GM12878 (cell line): Measurements from ENCODE around the gene CD8B. TPM values are rescaled to one million over a fixed set of nuclear protein-coding genes. Genes with fewer than 3 reads are reported as not detected.

Source experiments
- CHD2 ChIP-seq: IDR thresholded peaks from 2 replicates; pipeline ENCODE4 v1.6.1; 2011; ENCODE audit warnings: low read depth, low read length, improper control_type of control experiment, borderline replicate concordance
- FOS ChIP-seq: IDR thresholded peaks from 3 replicates; pipeline ENCODE4 v1.6.1; 2011; ENCODE audit warnings: borderline replicate concordance; ENCODE audit not compliant: insufficient read length; ENCODE audit errors: extremely low read depth
- NR2F1 ChIP-seq: fragments of 450-650 bp; conservative IDR thresholded peaks from 2 replicates; pipeline ENCODE4 v1.6.1; 2017; ENCODE audit warnings: mild to moderate bottlenecking
- PAX5 ChIP-seq: IDR thresholded peaks from 2 replicates; pipeline ENCODE4 v1.6.1; 2011; ENCODE audit warnings: low read depth, low read length, borderline replicate concordance
- STAT1 ChIP-seq: fragments of 450-650 bp; conservative IDR thresholded peaks from 2 replicates; pipeline ENCODE4 v1.6.1; 2014; ENCODE audit warnings: antibody characterized with exemption, mild to moderate bottlenecking
- TBL1XR1 ChIP-seq: IDR thresholded peaks from 2 replicates; pipeline ENCODE4 v1.6.1; 2012; ENCODE audit warnings: low read depth, low read length, improper control_type of control experiment
- polyA plus RNA-seq, 11 experiments: library from polyadenylated mRNA; depleted of rRNA in 4 of 11; unstranded in 6 of 11; stranded (reverse) in 5 of 11; fragments of >200 nt; fragmentation: Nextera tagmentation in 4 of 11; fragmentation: Illumina TruSeq in 1 of 11; extraction: Ambion mirVana in 4 of 11; extraction: Trizol in 1 of 11; gene quantifications; 1 replicate in 1 of 11; 2 replicates in 10 of 11; pipeline versions ENCODE4 v1.2.1 to v1.2.3, GENCODE V29; 2011 to 2016; ENCODE audit warnings: inconsistent platforms in 2 of 11, missing spikeins in 2 of 11, low read depth in 1 of 11
- total RNA-seq, 4 experiments: library from RNA; depleted of rRNA in 3 of 4; stranded (reverse); fragments of >200 nt in 3 of 4; fragmentation: Illumina TruSeq in 1 of 4; extraction: Trizol in 1 of 4; gene quantifications; 2 replicates each; pipeline versions ENCODE4 v1.2.1 to v1.2.3, GENCODE V29; 2013 to 2021
- TF ChIP-seq, protein P1 (sequence below): fragments of 450-650 bp; IDR thresholded peaks from 2 replicates; pipeline ENCODE4 v1.6.1; 2017; ENCODE audit warnings: mild to moderate bottlenecking, moderate library complexity
- TF ChIP-seq, protein P2 (sequence below): IDR thresholded peaks from 2 replicates; pipeline ENCODE4 v1.6.1; 2012; ENCODE audit warnings: mild to moderate bottlenecking, low read depth, low read length
- TF ChIP-seq, protein P3 (sequence below): fragments of 450-650 bp; IDR thresholded peaks from 2 replicates; pipeline ENCODE4 v1.6.1; 2017; ENCODE audit warnings: low read depth, mild to moderate bottlenecking, moderate library complexity
- TF ChIP-seq, protein P4 (sequence below): IDR thresholded peaks from 2 replicates; pipeline ENCODE4 v1.6.1; 2012; ENCODE audit warnings: low read depth, low read length, improper control_type of control experiment
- TF ChIP-seq, protein P5 (sequence below): fragments of 450-650 bp; formaldehyde crosslinking; IDR thresholded peaks from 2 replicates; pipeline ENCODE4 v1.4.0; 2020; ENCODE audit warnings: mild to moderate bottlenecking, moderate library complexity

The CD8B gene
- total and polyA plus RNA-seq, 10 of the 15 experiments (the other 5 are each of a cell fraction or from before 2014, with no cell fraction given) = 0.21 TPM; not detected in 9

DNA sequence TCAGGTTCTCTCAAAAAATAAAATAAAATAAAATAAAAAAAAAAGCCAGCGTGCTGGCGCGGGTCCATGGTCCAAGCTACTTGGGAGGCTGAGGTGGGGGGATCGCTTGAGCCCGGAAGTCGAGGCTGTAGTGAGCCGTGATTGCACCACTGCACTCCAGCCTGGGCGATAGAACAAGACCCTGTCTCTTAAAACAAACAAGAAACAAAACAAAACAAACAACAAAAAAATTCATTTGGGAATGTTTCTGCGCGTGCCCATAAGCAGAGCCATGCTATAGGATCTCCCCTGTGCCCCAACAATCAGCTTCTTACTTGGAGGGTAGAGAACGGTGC lies 54.6 kb downstream of the CD8B start (continued):
- TF ChIP-seq, protein P1, sequence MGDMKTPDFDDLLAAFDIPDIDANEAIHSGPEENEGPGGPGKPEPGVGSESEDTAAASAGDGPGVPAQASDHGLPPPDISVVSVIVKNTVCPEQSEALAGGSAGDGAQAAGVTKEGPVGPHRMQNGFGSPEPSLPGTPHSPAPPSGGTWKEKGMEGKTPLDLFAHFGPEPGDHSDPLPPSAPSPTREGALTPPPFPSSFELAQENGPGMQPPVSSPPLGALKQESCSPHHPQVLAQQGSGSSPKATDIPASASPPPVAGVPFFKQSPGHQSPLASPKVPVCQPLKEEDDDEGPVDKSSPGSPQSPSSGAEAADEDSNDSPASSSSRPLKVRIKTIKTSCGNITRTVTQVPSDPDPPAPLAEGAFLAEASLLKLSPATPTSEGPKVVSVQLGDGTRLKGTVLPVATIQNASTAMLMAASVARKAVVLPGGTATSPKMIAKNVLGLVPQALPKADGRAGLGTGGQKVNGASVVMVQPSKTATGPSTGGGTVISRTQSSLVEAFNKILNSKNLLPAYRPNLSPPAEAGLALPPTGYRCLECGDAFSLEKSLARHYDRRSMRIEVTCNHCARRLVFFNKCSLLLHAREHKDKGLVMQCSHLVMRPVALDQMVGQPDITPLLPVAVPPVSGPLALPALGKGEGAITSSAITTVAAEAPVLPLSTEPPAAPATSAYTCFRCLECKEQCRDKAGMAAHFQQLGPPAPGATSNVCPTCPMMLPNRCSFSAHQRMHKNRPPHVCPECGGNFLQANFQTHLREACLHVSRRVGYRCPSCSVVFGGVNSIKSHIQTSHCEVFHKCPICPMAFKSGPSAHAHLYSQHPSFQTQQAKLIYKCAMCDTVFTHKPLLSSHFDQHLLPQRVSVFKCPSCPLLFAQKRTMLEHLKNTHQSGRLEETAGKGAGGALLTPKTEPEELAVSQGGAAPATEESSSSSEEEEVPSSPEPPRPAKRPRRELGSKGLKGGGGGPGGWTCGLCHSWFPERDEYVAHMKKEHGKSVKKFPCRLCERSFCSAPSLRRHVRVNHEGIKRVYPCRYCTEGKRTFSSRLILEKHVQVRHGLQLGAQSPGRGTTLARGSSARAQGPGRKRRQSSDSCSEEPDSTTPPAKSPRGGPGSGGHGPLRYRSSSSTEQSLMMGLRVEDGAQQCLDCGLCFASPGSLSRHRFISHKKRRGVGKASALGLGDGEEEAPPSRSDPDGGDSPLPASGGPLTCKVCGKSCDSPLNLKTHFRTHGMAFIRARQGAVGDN = no peak
- TF ChIP-seq TBL1XR1 (no peak), PAX5 (no peak), NR2F1 (no peak), STAT1 (no peak), CHD2 (no peak), FOS (no peak)
- TF ChIP-seq, protein P2, sequence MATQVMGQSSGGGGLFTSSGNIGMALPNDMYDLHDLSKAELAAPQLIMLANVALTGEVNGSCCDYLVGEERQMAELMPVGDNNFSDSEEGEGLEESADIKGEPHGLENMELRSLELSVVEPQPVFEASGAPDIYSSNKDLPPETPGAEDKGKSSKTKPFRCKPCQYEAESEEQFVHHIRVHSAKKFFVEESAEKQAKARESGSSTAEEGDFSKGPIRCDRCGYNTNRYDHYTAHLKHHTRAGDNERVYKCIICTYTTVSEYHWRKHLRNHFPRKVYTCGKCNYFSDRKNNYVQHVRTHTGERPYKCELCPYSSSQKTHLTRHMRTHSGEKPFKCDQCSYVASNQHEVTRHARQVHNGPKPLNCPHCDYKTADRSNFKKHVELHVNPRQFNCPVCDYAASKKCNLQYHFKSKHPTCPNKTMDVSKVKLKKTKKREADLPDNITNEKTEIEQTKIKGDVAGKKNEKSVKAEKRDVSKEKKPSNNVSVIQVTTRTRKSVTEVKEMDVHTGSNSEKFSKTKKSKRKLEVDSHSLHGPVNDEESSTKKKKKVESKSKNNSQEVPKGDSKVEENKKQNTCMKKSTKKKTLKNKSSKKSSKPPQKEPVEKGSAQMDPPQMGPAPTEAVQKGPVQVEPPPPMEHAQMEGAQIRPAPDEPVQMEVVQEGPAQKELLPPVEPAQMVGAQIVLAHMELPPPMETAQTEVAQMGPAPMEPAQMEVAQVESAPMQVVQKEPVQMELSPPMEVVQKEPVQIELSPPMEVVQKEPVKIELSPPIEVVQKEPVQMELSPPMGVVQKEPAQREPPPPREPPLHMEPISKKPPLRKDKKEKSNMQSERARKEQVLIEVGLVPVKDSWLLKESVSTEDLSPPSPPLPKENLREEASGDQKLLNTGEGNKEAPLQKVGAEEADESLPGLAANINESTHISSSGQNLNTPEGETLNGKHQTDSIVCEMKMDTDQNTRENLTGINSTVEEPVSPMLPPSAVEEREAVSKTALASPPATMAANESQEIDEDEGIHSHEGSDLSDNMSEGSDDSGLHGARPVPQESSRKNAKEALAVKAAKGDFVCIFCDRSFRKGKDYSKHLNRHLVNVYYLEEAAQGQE = no peak
- TF ChIP-seq, protein P3, sequence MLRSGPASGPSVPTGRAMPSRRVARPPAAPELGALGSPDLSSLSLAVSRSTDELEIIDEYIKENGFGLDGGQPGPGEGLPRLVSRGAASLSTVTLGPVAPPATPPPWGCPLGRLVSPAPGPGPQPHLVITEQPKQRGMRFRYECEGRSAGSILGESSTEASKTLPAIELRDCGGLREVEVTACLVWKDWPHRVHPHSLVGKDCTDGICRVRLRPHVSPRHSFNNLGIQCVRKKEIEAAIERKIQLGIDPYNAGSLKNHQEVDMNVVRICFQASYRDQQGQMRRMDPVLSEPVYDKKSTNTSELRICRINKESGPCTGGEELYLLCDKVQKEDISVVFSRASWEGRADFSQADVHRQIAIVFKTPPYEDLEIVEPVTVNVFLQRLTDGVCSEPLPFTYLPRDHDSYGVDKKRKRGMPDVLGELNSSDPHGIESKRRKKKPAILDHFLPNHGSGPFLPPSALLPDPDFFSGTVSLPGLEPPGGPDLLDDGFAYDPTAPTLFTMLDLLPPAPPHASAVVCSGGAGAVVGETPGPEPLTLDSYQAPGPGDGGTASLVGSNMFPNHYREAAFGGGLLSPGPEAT = no peak
- TF ChIP-seq, protein P4, sequence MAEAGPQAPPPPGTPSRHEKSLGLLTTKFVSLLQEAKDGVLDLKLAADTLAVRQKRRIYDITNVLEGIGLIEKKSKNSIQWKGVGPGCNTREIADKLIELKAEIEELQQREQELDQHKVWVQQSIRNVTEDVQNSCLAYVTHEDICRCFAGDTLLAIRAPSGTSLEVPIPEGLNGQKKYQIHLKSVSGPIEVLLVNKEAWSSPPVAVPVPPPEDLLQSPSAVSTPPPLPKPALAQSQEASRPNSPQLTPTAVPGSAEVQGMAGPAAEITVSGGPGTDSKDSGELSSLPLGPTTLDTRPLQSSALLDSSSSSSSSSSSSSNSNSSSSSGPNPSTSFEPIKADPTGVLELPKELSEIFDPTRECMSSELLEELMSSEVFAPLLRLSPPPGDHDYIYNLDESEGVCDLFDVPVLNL = no peak
- TF ChIP-seq, protein P5, sequence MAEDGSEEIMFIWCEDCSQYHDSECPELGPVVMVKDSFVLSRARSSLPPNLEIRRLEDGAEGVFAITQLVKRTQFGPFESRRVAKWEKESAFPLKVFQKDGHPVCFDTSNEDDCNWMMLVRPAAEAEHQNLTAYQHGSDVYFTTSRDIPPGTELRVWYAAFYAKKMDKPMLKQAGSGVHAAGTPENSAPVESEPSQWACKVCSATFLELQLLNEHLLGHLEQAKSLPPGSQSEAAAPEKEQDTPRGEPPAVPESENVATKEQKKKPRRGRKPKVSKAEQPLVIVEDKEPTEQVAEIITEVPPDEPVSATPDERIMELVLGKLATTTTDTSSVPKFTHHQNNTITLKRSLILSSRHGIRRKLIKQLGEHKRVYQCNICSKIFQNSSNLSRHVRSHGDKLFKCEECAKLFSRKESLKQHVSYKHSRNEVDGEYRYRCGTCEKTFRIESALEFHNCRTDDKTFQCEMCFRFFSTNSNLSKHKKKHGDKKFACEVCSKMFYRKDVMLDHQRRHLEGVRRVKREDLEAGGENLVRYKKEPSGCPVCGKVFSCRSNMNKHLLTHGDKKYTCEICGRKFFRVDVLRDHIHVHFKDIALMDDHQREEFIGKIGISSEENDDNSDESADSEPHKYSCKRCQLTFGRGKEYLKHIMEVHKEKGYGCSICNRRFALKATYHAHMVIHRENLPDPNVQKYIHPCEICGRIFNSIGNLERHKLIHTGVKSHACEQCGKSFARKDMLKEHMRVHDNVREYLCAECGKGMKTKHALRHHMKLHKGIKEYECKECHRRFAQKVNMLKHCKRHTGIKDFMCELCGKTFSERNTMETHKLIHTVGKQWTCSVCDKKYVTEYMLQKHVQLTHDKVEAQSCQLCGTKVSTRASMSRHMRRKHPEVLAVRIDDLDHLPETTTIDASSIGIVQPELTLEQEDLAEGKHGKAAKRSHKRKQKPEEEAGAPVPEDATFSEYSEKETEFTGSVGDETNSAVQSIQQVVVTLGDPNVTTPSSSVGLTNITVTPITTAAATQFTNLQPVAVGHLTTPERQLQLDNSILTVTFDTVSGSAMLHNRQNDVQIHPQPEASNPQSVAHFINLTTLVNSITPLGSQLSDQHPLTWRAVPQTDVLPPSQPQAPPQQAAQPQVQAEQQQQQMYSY (CRISPR knock-in tag) = no peak
